ENCODE results near the gene GSTO2. TPM values are rescaled to one million over a fixed set of nuclear protein-coding genes. Genes with fewer than 3 reads are reported as not detected.

The GSTO2 gene
- total and polyA plus RNA-seq, 10 of the 15 experiments (the other 5 are each of a cell fraction or from before 2014, with no cell fraction given): 0.16 to 0.86 (median 0.46) TPM

GRCh38 chr10:104254493-104255310, 14.3 kb upstream of the GSTO2 start, which contains the start of gene GSTO1 (continued):
- TF ChIP-seq IKZF2 (IDR thresholded peaks at IDR 0.05) (peak; percentile 69 to 72), BMI1 (IDR thresholded peaks at IDR 0.05; ENCODE audit: borderline replicate concordance) (no peak), SP1 (IDR thresholded peaks at IDR 0.05; ENCODE audit: low read depth, low read length) (no peak), NFYA (IDR thresholded peaks at IDR 0.05; ENCODE audit: borderline replicate concordance, low read depth, low read length) (no peak), NFXL1 (IDR thresholded peaks at IDR 0.05; ENCODE audit: borderline replicate concordance) (no peak), EZH2 (IDR thresholded peaks at IDR 0.05; ENCODE audit: borderline replicate concordance, control insufficient read depth, low read depth, low read length) (no peak), POU2F2 (IDR thresholded peaks at IDR 0.05; ENCODE audit: borderline replicate concordance, low read depth, low read length) (no peak; the same call in 2 of the 3 replicates), ATF3 (IDR thresholded peaks at IDR 0.05; ENCODE audit: borderline replicate concordance, extremely low read depth, low read depth, low read length) (no peak), CUX1 (IDR thresholded peaks at IDR 0.05; ENCODE audit: insufficient replicate concordance, low read depth, low read length) (no peak), ZNF217 (IDR thresholded peaks at IDR 0.05) (no peak), RBBP5 (conservative IDR thresholded peaks at IDR 0.05) (no peak), CEBPB (IDR thresholded peaks at IDR 0.05; ENCODE audit: borderline replicate concordance in 1 of 2, low read depth in 2 of 2, low read length in 2 of 2) (no peak), SIX5 (IDR thresholded peaks at IDR 0.05; ENCODE audit: low read depth, low read length, severe bottlenecking) (no peak), USF2 (IDR thresholded peaks at IDR 0.05; ENCODE audit: borderline replicate concordance, low read depth, low read length) (no peak), MTA2 (IDR thresholded peaks at IDR 0.05; ENCODE audit: low read depth) (no peak), CHD2 (IDR thresholded peaks at IDR 0.05; ENCODE audit: borderline replicate concordance, low read depth, low read length) (peak; percentile 18; the same call in 1 of the 2 replicates), GATAD2B (conservative IDR thresholded peaks at IDR 0.05; ENCODE audit: low read depth) (peak; percentile 83), SRF (IDR thresholded peaks at IDR 0.05; ENCODE audit: low read depth in 2 of 2, low read length in 2 of 2) (no peak), TARDBP (IDR thresholded peaks at IDR 0.05; ENCODE audit: borderline replicate concordance) (no peak)
- TF ChIP-seq, protein P1, sequence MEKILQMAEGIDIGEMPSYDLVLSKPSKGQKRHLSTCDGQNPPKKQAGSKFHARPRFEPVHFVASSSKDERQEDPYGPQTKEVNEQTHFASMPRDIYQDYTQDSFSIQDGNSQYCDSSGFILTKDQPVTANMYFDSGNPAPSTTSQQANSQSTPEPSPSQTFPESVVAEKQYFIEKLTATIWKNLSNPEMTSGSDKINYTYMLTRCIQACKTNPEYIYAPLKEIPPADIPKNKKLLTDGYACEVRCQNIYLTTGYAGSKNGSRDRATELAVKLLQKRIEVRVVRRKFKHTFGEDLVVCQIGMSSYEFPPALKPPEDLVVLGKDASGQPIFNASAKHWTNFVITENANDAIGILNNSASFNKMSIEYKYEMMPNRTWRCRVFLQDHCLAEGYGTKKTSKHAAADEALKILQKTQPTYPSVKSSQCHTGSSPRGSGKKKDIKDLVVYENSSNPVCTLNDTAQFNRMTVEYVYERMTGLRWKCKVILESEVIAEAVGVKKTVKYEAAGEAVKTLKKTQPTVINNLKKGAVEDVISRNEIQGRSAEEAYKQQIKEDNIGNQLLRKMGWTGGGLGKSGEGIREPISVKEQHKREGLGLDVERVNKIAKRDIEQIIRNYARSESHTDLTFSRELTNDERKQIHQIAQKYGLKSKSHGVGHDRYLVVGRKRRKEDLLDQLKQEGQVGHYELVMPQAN (conservative IDR thresholded peaks at IDR 0.05): peak; percentile 47; the same call in 1 of the 2 replicates

Measured in GM12878 (cell line).